Astrocyte of the cerebellum (primary cell): ENCODE results near the gene FOXN1.

Source experiments
- DNase-seq: peaks from one replicate; pipeline ENCODE4 v3.0.0-alpha.2; 2011; ENCODE audit warnings: low read depth
- H3K4me3 ChIP-seq: 2 replicates; pipeline ENCODE4 v1.5.1; 2011; ENCODE audit warnings: mild to moderate bottlenecking, low read depth, low read length, moderate library complexity
- in situ Hi-C: cut with HindIII; loops from 2 replicates; pipeline ENCODE4 v1.10.0; 2017; ENCODE audit warnings: low sequenced_read_pairs
- TF ChIP-seq, protein P1 (sequence below): IDR thresholded peaks from 2 replicates; pipeline ENCODE4 v1.5.1; 2012; ENCODE audit warnings: low read length, low read depth, moderate library complexity, mild to moderate bottlenecking; ENCODE audit errors: missing control alignments

FOXN1 gene

DNA sequence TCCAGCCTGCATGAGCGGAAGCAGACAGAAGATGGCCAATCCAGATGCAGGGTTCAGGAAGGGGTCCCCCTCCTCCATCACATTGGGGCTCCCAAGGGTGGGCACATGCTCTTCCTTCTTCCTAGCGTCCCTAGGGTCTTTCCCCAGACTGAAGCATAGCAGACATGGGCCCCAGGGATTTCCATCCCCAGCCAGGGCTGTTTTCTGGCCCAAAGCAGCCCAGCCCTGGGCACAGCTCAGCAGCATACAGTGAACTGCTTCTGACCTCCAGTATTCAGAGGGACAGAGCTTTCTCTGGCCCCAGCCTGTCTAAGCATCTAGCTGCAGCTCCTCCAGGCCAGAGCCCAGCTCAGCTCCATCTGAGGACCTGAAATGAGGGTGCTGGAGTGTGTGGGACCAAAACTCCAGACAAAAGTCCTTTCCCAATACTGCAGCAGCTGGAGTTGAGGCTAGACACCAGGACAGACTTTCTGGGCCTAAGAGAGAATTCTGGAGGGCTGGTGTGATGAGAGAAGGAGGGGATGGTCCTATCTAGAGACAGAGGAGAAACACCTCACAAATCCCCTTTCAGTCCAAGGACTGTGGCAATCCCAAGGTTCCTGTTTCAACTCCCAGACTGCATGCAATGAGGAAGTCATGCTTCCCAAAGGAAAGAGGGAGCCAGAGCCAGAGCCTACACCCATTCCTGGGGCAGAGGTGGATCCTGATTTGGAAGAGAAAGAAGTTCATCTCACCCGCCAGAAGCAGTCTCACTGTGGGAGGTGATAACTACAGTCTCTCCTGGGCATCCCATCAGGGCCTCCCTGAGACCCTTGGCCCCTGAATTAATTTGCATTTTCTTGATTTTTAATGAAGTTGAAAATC, 4.5 kb upstream of the FOXN1 start:
- in situ Hi-C loops, result no loop called here
- TF ChIP-seq, protein P1, sequence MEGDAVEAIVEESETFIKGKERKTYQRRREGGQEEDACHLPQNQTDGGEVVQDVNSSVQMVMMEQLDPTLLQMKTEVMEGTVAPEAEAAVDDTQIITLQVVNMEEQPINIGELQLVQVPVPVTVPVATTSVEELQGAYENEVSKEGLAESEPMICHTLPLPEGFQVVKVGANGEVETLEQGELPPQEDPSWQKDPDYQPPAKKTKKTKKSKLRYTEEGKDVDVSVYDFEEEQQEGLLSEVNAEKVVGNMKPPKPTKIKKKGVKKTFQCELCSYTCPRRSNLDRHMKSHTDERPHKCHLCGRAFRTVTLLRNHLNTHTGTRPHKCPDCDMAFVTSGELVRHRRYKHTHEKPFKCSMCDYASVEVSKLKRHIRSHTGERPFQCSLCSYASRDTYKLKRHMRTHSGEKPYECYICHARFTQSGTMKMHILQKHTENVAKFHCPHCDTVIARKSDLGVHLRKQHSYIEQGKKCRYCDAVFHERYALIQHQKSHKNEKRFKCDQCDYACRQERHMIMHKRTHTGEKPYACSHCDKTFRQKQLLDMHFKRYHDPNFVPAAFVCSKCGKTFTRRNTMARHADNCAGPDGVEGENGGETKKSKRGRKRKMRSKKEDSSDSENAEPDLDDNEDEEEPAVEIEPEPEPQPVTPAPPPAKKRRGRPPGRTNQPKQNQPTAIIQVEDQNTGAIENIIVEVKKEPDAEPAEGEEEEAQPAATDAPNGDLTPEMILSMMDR, result no peak
- no peak for DNase-seq
- H3K4me3 ChIP-seq, result no peak overlapping the region

DNA sequence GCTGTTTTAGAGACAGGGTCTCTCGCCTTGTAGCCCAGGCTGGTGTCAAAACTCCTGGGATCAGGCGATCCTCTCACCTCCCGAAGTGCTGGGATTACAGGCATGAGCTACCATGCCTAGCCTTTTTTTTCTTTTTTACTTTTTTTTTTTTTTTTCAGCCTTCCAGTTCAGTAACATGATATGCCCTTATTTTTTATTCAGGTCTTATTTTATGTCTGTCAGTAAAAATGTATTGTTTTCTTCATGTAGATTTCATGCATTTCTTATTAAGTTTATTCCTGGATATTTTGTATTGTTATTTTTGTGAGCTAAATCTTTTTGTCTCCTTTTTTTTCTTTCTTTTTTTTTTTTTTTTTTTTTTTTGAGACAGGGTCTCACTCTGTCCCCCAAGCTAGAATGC, 2.7 kb upstream of the FOXN1 start:
- in situ Hi-C loops, result no loop called here

DNA sequence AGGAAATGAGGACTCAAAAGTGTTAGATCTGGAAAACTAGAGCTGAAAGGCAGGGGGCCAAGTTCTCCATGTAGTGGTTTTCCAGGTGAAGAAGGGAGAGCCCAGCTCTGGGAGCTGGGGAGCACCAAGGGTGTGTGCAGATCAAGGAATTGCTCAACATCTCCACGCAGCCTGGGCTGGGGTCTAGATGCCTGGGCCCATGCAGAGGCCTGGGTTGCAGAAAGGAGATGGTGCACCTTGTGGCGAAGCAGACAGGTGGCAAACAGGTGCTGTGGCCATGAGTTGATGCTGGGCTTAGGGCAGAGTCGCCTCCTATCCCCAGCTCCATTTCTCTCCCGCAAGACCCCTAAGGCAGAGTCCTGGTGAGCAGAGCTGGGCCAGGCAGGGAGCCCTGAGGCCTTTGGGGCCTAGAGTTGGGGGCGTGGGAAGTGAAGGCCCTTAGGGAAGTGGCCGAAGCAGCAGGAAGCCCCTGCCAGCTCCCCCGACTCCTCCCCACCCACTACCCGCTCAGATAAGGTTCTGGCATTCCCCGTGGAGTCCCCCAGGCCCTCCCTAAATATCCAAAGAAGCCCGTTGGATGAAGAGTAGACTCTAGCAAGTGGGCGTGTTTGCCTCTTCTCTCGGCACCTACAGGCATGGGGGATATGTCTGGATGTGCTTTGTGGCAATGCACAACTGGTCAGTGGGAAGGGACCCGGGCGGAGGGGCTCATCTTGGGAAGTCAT, 777 bp downstream of the FOXN1 start:
- TF ChIP-seq, protein P1, result no peak
- no peak overlapping the region for H3K4me3 ChIP-seq
- in situ Hi-C loops, result no loop called here
- DNase-seq, result no peak

More for the DNA sequence above, 2.7 kb upstream of the FOXN1 start:
- no peak overlapping the region for H3K4me3 ChIP-seq
- no peak for DNase-seq
- TF ChIP-seq, protein P1, result no peak

DNA sequence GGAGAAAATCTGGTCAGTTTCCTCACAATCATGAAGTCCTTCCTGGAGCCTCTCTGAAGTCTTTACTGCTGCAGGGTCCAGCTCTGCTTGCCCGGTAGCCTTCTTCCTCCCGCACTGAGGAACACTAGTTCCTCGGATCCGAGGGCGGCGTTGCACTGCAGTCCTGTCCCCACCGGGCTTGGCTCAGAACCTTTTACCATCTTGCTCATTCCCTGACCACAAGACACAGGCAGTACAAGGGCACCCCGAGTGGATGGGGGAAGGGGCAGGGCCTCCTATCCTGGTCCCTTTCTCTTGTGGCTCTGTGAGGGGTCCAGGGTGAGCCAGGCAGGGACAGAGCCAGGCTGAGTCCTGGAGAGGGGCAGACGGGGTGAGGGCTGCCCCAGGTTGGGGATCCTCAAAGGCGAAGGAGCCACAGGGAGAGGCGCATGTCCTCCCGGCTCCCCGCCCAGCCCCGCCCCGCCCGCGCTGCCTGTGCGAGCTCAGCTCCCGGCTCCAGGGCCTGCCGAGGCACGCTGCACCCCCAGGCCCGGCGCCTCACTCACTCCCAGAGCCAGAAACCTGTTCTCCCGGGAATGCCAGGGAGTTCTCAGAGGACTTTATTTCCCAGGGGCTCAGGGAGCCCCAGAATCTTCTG, 1.5 kb downstream of the FOXN1 start:
- no peak for DNase-seq
- TF ChIP-seq, protein P1, result no peak
- in situ Hi-C loops, result no loop called here
- no peak overlapping the region for H3K4me3 ChIP-seq

DNA sequence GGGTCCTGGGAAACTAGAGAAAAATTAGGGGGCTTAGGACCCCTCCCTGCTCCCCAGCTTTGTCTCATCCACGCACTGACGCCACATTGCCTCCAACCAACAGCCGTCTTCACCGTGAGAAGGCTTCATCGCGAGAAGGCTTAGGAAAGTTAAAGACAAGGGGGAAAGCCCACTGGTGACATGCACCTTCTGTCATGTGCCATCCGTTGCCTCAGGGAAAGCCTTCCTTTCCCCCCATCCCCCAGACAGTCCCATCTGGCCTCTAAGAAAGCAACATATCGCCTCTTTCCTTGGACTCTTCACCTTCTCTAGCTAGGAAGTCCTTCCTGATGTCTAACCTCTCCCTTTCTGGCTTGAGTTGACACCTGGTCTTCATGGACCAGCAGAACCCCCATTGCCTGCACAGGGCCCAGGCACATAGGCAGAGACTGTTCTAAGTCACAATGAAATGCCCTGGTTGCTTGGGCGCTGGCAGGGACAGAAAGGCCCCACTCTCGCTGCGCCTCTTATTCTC, 2.1 kb downstream of the FOXN1 start:
- in situ Hi-C loops, result no loop called here
- TF ChIP-seq, protein P1, result no peak
- no peak overlapping the region for H3K4me3 ChIP-seq
- DNase-seq, result no peak

DNA sequence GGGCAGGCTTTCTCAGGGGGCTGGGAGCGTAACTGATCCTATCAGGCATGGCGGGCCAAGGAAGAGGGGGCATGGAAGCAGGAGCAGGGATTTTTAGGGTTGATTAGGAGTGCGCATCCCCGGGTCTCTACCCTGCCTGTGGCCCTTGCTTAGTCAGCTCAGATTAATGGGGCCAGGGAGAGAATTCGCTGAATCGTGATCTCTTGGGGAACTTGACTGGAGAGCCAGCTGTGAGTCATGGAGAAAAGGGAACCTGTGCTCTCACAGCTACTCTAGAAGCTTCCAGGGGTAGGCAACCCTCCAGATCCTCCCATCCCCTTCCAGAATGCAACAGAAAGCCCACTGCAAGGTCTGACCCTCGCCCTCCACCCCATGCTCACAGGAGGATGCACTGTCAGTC, 3.6 kb downstream of the FOXN1 start:
- in situ Hi-C loops, result no loop called here
- no peak overlapping the region for H3K4me3 ChIP-seq
- TF ChIP-seq, protein P1, result no peak
- no peak for DNase-seq
